ENCODE data around the gene MAK.
"Not testable (repeated sequence)": the region's sequence is repeated elsewhere in the genome, so short reads cannot be mapped to it uniquely, and the experiment has no call there.

The MAK gene

GRCh38 chr6:10779076-10779475 lies 59.3 kb downstream of the MAK start:
- no peak for DNase-seq (ENCODE audit: low read depth)

DNA sequence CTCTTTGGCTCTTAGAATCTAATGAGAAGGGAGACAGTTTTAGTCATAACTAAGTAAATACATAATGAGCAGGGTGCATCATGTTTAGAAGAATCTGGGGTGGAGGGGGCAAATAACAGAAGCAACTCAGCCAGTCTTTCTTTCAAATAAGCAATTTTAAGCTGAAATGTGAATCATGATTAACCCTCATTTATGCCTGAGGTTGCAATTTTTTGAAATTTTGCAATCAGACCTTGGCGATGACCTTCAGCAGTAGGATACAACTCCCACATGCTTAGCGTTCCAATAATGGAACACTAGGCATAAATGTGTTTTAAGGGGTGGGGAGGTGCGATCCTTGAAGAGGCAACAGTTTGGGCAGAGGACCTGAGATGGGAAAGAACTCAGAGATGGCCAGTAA lies 60.1 kb downstream of the MAK start:
- DNase-seq (ENCODE audit: low read depth): no peak

GRCh38 chr6:10771371-10771894 lies 66.9 kb downstream of the MAK start:
- no peak for DNase-seq (ENCODE audit: low read depth)

GRCh38 chr6:10769419-10769818 lies 68.9 kb downstream of the MAK start:
- no peak for DNase-seq (ENCODE audit: low read depth)

- DNase-seq (ENCODE audit: low read depth): no peak
Measured at GRCh38 chr6:10763006-10763405, 75.3 kb downstream of the MAK start.

GRCh38 chr6:10759884-10760329 lies 78.4 kb downstream of the MAK start:
- no peak for DNase-seq (ENCODE audit: low read depth)

- DNase-seq (ENCODE audit: low read depth): no peak
Measured at GRCh38 chr6:10759312-10759839, 79.0 kb downstream of the MAK start.

- DNase-seq (ENCODE audit: low read depth): no peak
Measured at GRCh38 chr6:10756085-10756484, 82.3 kb downstream of the MAK start.

GRCh38 chr6:10751757-10752156 lies 86.6 kb downstream of the MAK start:
- DNase-seq (ENCODE audit: low read depth): not testable (repeated sequence)

DNA sequence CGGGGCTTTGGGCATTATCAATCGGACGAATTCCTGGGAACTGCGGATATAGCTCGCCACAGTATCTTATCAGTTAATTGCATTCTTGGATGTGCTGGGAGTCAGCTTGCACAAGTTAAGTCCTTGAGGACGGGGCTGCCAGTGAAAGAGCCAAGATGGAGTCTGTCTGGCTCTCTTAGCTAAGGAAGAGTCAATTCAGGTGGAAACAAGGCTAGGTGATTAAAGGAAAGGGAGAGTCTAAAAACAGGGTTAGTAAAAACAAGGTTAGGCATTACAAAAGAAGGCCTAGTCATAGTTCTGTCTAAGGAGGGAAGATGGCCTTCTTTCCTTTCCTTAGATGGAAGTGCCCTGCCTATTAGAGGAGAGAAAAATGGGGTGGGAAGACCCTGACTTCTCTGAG lies 87.8 kb downstream of the MAK start:
- not testable (repeated sequence) for DNase-seq (ENCODE audit: low read depth)

DNA sequence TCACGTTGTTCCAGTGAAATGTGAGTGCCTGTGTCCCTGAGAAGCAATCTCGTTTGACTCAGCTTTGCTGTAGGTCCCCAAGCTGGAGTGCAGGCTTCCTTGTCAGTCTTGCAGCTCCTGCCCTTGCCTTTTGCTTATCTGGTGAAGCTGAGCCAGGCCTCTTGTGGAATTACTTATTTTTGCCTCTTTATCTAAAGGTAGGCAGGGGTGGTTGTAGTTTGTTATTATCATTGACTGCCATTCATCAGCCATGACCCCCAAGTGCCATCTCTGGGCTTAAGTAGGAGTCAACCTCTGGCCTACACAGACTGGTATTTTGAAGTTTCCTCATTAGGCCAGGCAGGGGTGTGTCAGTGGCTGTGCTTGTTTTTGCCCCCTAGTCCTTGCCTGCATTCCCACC lies 88.6 kb downstream of the MAK start:
- no peak for DNase-seq (ENCODE audit: low read depth)

DNA sequence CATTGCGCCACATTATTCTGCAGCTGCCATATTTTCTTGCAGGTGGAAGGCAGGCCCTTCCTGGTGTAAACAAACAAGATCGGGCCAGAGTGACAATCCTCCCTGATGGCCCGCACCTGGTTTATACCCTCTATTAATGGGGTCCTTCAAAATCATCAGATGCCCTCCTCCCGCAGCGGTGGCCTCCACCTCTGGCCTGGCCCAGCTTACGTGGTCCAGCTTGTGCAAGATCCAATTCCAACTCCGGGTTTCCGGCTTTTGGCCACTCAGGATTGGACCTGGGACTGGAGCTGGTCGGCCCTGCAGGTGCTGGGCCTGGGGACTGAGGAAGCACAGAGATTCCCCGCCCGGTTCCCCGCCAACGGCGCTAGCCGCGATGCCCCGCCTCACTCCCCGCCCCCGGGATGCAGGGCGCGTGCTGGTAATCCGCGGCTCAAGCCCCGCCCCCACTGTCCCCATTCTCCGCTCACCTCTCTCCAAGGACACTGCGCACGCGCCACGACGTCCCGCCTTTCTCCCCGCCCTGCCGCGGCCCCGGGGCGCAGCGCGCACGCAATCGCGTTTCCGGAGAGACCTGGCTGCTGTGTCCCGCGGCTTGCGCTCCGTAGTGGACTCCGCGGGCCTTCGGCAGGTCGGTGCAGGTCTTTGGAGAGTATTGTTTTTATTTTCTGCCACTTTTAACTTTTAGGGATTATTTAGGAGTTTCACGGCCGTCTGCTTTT lies 90.9 kb downstream of the MAK start, which contains the start of gene TMEM14B:
TMEM14B (plus strand) TSS at position 555 of the 722 bp plus-strand sequence. CDS start 1,441 bp downstream, outside the sequence.
- peak; percentile 100 for DNase-seq (ENCODE audit: low read depth)

- DNase-seq (ENCODE audit: low read depth): no peak
Measured at GRCh38 chr6:10746915-10747250, 91.5 kb downstream of the MAK start.

GRCh38 chr6:10745116-10745515 lies 93.2 kb downstream of the MAK start:
- DNase-seq (ENCODE audit: low read depth): no peak

DNA sequence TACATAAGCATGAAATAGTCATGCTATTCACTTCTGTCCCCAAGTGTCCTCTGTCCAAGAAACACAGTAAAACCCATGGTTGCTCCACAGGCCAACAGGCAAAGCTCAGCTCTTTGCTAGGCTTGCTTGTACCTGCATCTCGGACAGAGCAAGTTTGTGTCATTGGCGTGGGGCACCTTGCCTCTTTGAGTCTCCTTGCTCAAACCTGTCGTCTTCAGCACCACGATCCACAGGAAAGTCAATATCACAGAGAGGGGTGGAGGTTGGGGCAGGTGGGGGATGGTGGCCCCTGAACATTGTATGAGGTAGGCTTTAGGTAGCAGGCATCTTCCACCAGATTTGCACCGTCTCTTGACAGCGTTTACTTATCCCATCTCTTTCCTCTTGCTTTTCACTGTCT lies 94.8 kb downstream of the MAK start:
- DNase-seq (ENCODE audit: low read depth): no peak

DNA sequence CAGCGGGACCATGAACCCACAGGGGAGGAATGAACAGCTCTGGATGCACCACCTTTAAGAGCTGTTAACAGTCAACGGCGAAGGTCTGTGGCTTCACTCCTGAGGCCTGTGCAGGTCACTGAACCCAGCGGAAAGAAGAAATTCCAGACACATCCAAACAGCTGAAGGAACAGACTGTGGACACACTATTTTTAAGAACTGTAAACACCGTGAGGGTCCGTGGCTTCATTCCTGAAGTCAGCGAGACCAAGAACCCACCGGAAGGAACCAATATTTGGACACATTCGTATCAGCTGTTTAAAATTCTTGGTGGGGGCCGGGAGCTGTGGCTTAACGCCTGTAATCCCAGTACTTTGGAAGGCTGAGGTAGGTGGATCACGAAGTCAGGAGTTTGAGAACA lies 96.1 kb downstream of the MAK start:
- DNase-seq (ENCODE audit: low read depth): no peak

DNA sequence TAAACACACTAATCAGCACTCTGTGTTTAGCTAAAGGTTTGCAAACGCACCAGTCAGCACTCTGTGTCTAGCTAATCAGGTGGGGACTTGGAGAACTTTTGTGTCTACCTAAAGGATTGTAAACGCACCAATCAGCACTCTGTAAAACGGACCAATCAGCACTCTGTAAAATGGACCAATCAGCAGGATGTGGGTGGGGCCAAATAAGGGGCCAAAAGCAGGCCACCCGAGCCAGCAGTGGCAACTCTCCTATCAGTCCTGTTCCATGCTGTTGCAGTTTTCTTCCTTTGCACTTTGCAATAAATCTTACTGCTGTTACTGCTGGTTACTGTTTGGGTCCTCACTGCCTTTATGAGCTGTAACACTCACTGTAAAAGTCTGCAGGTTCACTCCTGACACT lies 96.7 kb downstream of the MAK start:
- DNase-seq (ENCODE audit: low read depth): not testable (repeated sequence)

DNA sequence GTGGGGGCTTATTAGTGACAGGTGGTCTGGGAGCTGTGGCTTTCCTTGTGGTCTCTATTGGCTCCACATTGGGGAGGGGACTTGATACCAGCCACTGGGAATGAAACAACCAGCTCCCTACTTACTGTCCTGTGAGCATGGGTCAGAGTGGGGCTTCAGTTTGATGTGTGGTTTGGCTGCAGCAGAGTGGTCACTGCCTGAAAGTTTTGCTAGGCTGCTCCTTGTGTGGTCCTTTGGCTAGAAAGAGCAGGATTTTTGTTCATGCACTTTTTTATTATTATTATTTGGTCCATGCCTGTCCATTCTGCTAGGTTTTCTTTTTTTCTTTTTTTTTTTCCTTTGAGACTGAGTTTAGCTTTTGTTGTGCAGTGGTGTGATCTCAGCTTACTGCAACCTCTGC lies 98.3 kb downstream of the MAK start:
- no peak for DNase-seq (ENCODE audit: low read depth)

GRCh38 chr6:10736731-10737130 lies 101.6 kb downstream of the MAK start:
- DNase-seq (ENCODE audit: low read depth): no peak

DNA sequence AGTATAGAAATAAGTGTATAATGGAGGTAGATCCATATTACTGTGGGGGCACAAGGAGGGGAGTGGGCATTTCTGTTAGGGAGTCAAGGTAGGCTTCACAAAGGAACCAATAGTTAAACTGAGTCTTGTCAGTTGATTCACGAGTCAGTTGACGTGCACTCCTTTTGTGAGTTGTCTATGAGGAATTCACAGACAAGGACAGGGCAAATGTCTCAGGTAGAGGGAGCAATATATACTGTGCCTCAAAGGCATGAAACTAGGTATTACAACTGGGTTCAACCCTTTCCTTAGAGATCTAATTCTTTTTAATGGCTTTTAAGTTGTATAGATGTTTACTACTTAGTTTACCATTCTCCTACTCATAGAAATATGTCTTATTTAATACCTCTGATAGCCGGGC lies 104.5 kb downstream of the MAK start:
- DNase-seq (ENCODE audit: low read depth): no peak

- no peak for DNase-seq (ENCODE audit: low read depth)
Measured at GRCh38 chr6:10733151-10733715, 105.1 kb downstream of the MAK start.

- no peak for DNase-seq (ENCODE audit: low read depth)
Measured at GRCh38 chr6:10730254-10730653, 108.1 kb downstream of the MAK start.

DNA sequence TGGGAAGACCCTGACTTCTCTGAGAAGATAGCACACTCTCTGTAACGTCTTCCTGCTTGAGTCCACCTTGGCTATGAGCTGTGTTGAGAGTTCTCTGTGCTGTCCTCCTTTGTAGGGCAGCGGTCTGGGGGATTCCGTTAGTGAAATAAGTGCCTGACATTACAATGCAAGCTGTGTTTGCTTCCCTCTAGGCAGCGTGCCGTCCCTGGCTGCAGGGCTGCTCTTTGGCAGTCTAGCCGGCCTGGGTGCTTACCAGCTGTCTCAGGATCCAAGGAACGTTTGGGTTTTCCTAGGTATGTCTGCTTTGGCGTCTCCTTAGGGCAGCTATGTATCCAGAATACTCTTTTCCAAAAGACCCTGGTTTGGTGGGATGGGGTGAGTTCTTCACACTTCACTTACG lies 112.6 kb downstream of the MAK start:
- no peak for DNase-seq (ENCODE audit: low read depth)

DNA sequence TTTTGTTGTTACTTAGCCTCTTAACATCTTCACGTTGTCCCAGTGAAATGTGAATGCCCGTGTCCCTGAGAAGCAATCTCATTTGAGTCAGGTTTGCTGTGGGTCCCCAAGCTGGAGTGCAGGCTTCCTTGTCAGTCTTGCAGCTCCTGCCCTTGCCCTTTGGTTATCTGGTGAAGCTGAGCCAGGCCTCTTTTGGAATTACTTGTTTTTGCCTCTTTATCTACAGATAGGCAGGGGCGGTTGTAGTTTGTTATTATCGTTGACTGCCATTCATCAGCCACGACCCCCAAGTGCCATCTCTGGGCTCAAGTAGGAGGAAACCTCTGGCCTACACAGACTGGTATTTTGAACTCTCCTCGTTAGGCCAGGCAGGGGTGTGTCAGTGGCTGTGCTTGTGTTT lies 113.3 kb downstream of the MAK start:
- DNase-seq (ENCODE audit: low read depth): no peak

Data from activated gamma-delta T cell treated with anti-CD3 and anti-CD28 coated beads, Interleukin-2, amount 50 U/mL, for 16 hours (primary cell).